Measurements from ENCODE around the gene TMEM169.

TMEM169 gene, protein sequence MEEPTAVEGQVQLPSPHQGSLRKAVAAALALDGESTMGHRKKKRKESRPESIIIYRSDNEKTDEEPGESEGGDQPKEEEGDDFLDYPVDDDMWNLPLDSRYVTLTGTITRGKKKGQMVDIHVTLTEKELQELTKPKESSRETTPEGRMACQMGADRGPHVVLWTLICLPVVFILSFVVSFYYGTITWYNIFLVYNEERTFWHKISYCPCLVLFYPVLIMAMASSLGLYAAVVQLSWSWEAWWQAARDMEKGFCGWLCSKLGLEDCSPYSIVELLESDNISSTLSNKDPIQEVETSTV

DNA sequence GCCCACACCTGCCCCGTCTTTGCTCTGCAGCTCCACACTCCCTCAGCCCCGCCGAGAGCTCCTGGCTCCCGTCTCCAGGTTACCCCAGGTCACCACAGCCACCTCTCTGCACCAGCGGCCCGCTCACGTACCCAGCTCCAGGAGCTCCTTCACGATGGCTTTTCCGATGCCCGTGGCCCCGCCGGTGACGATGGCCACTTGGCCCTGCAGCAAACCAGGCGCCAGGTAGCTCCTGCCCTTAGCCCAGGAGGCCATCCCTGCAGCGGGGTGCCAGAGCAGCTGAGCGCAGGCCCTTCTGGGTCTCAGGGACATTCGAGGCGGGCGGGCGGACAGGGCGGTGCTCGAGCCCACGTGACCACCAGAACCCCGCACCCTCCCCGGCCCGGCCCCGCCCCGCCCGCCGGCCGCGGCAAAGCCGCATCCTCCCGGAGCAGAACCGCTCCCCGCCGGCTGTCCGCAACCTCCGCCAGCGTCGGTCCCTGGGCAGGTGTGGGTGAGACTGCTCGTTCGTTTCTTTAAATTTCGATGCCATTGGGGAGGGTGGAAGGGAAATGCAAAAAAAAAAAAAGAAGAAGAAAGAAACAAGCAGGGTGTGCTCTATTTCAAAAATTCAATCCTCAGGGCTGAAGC is at the start of gene TMEM169, which contains the start of gene PECR:
Gene TMEM169 (plus strand): TSS at position 433 of the 630 bp plus-strand sequence. CDS start 14,045 bp downstream, outside the sequence.
Gene PECR (minus strand): TSS at position 323 of the 630 bp plus-strand sequence. CDS start 68 bp downstream, at position 255.
- DNase-seq = peak; percentile 82

GRCh38 chr2:216031960-216032689 is 49.6 kb upstream of the TMEM169 start:
- no peak for DNase-seq

- DNase-seq = no peak
Measured at GRCh38 chr2:216033403-216033802, 48.3 kb upstream of the TMEM169 start.

DNA sequence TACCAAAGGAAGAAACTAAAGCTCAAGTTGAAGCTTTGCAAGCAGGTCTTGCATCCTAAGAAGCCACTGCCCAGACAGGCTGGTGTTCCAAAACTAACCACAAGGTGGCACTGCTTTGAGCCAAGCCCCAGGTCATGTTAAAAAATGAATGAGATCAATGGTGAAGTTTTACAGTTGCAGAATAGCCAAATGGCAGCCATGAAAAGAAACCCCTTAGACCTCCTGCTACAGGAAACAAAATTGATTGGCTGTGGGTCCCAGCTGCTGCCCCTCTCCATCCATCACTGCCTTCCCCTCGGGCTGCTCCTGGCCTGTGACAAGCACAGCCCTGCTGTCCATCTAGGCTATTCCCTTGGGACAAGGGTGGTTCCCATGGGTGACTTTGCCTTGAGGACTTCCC is 47.7 kb upstream of the TMEM169 start:
- peak; percentile 89 for DNase-seq

- no peak for DNase-seq
Measured at GRCh38 chr2:216039918-216040317, 41.8 kb upstream of the TMEM169 start.

GRCh38 chr2:216041438-216041837 is 40.3 kb upstream of the TMEM169 start:
- no peak for DNase-seq

DNA sequence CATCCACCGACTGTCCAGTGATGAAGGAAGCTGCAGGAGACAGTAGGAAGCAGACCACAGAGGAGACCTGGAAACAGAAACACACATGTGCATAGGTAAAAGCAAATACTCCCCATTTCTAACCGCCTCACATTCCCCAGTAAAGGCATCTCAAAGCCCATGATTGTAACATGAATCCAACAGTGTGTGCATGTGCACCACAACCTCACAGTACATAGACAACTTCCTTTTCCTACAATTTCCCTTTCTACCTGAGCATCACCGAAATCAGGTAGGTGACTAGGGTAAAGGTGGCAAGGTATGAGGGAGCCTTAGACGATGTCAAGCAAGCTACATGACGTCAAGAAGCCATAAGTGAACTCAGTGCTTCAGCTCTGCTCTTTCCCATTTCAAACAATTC is 37.8 kb upstream of the TMEM169 start:
- no peak for DNase-seq

DNA sequence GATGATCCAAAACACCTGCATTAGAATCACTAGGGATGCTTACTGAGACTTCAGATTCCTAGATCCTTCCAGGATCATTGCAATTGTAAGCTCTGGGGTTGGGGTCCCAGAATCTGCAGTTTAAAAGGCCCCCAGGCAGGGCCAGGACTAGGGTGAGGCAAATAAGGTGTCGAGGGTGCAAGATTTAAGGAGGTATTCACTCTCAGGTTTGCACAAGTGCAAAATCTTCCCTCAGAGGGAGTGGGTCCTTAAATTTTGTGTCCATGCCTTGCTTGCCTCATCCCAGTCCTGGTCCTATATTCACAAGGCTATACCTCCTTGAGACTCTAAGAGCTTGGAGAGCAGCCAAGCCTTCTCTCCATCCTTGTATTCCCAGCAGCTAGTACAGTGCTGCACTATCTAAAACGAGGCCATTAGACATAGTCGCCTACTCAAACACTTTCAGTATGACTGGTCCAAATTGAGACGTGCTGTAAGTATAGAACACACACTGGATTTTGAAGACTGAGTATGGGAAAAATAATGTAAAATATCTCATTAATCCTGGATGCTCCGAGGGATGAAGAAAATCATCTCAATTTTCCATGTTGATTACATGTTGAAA is 36.7 kb upstream of the TMEM169 start:
- no peak for DNase-seq

DNA sequence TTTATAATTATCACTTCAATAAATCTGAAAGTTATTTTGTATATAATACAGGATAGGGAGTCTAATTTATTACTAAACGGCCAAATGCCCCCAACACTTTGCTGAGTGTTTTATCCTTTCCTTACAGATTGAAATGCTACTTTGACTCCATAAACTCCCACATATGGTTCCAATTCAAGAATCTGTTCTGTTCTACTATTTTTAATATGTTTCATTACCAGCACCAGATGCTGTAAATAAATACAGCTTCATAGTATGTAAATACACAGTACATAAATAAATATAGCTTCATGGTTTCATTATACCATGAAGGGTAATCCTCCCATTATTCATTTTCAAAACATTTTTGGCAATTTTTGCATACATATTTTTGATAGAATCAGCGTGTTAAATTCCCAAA is 34.3 kb upstream of the TMEM169 start:
- DNase-seq = no peak

DNA sequence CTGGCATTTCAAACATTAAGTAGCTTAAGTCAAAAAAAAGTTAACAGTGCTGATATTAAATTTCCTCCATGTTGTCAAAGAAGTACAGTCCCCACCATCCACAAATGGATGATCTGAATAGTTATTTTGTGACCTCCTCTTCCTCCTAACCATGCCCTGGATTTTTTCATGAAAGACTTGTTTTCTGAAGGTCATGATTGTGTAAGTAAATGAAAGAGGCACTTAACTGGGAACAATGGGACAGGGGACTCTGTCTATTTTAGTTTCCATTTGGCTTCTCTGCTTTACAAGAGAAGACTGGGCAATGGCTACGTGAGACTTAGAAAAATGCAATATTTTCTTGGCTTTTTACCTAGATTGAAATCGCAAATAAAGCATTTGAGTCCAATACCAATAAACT is 32.3 kb upstream of the TMEM169 start:
- no peak for DNase-seq

DNA sequence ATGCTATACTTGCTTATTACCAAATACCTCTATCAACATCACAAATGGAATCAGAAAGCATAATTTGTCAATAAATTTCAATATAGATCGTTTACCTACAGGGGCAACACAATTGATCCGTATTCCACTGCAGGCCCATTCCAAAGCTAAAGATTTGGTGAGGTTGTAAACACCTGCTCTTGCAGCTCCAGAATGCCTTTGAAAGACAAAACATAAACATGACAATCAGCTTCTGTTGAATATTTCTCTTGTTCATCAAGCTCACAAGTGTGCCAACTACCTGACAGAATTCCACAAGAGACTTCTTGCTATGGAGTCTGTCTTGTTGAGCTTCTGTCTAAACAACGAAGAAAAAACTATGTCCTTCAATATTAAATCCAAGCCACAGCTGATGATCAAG is 30.4 kb upstream of the TMEM169 start:
- no peak for DNase-seq

- no peak for DNase-seq
Measured at GRCh38 chr2:216052420-216052819, 29.3 kb upstream of the TMEM169 start.

DNA sequence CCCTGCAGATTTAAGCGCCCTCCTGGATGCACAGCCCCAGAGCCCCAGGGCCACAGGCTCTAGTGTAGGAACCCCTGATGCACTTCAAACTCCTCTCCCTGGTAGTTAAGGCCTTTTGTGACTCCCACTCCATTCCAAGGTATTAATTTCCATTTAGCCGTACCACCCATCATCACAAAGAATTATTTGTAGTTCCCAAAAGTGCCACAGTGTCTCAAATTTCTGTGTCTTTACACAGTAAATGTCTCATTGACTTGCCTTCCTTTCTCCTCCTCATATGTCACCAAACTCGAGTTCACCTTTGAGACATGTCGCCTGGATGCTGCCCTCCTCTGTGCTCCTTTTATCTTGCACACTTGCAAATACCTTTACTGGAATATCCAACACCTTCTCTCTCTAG is 26.0 kb upstream of the TMEM169 start:
- no peak for DNase-seq

GRCh38 chr2:216056739-216057138 is 25.0 kb upstream of the TMEM169 start:
- DNase-seq = no peak

DNA sequence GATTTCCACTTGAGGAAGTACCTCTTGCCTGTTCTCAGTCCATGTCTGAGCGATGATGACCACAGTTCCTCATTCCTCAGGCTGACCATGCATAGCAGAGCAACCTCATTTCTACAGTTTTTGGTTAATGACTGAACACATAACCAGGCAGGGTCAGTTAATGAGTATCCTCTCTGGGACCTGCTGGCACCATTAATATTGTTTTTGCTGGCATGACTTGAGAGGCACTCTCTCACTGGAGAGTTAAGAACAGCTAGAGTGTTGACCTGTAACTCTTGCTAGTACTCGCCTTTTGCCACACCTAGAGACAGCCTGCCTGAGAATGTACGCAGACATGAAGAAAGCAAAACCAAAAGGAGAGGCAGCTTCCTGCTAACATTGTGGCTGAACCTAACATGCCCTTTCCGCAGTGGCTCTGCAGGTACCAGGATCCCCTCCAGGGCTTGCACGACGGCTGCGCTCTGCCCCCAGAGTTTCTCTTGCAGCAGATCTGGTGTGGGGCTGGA is 24.0 kb upstream of the TMEM169 start:
- DNase-seq = peak; percentile 62

GRCh38 chr2:216059233-216059834 is 22.4 kb upstream of the TMEM169 start:
- DNase-seq = no peak

- no peak for DNase-seq
Measured at GRCh38 chr2:216064014-216064630, 17.6 kb upstream of the TMEM169 start.

DNA sequence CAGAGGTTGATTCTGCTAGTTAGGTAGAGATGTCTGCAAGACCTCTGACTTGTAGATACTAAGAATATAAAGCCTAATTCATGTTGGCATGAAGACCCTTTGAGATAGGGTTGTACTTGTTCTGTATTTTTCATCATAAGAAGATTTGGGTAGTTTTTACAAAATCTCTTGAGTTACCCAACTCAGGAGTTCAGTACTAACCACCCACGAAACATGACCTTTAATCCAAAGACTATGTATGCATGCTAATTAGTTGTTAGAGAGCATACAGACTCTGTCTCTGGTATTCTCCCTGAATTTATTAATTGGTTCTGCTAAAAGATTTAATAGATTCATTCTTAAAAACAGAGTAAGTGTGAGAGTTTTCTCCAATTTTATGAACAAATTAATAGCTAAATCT is 17.1 kb upstream of the TMEM169 start:
- DNase-seq = no peak

GRCh38 chr2:216066230-216066629 is 15.5 kb upstream of the TMEM169 start:
- no peak for DNase-seq

GRCh38 chr2:216069028-216069427 is 12.7 kb upstream of the TMEM169 start:
- no peak for DNase-seq

DNA sequence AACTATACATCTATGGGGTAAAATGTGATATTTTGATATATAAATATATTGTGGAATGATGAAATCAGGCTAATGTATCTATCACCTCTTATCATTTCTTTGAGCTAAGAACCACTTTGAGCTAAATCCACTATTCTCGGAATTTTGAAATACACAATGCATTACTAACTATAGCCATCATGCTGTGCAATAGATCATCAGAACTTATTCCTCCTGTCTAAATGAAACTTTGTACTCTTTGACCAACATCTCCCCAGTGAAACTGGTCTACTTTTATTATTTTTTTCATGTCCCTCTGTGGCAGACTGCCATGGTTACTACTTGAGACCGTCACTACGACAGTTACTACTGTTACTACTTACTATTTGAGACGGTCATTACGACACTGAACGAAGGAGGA is 11.5 kb upstream of the TMEM169 start:
- DNase-seq = no peak

- no peak for DNase-seq
Measured at GRCh38 chr2:216071111-216071851, 10.4 kb upstream of the TMEM169 start.

Data from activated CD4-positive, alpha-beta T cell treated with anti-CD3 and anti-CD28 coated beads for 48 hours (primary cell).